HT1080 (cell line): ENCODE results near the gene TMTC2. TPM values are rescaled to one million over a fixed set of nuclear protein-coding genes. Genes with fewer than 3 reads are reported as not detected.

Source experiments
- DNase-seq: peaks from one replicate; pipeline ENCODE4 v3.0.0-alpha.2; 2015; ENCODE audit warnings: low read depth
- total RNA-seq: library from RNA; depleted of rRNA; stranded (reverse); fragments of >200 nt; shearing (Covaris generic); gene quantifications from 2 replicates; pipeline ENCODE4 v1.2.3, GENCODE V29; 2014

TMTC2 gene
- total RNA-seq, 1 experiment from 2014 or later = 1.7 TPM

DNA sequence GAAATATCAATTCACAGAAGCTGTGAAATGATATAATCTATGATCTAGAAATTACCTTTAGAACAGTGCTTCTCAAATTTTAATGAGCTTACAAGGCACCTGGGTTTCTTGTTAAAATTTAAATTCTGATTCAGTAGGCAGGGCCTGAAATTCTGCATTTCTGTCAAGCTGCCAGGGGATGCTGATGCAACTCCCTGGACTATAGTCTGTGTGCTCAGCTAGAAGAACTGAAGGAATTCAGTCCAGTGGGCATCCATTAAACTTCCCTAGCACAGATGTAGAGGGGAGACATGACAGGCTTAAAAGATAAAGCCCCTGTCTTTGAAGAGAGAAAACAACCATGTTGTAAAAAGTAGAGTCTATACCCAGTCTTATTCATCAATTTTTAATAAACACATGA, 441.8 kb downstream of the TMTC2 start:
- no peak for DNase-seq

DNA sequence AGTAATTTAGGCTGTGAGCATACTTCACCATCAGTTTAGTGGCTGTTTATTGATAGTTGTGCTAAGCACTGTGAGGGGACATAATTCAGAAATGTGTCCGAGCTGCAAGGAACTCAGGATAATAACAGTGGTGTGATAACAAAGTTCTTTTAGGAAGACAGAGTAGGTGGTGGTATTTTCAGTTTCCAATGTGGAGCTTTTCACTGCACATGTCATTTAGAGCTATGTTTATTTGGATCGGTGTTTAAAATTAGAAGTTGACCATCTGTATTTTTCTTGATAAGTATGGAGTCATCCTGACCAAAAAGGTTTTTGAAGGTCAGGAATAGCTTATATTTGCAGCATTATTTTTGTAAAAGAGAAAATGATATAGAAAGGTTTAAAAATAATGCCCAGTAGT, 443.5 kb downstream of the TMTC2 start:
- no peak for DNase-seq

DNA sequence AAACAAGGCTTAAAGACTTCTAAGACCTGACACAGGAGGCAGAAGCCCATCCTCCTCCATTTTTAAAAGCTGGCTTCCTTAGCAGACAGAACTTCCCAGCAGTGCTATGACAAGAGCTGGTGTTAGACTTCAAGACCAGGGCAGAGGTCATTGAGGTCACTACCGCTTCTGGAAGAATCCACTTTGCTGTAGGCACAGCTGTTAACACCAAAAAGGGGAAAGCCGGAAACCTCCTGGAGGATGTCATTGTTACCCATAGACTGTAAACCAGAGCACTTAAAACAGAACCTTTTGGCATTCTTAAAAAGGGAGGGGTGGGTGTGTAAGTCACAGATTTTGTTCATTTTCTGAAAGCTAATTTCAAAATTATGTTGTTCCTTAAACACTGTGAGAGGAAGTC, 445.7 kb downstream of the TMTC2 start:
- no peak for DNase-seq

DNA sequence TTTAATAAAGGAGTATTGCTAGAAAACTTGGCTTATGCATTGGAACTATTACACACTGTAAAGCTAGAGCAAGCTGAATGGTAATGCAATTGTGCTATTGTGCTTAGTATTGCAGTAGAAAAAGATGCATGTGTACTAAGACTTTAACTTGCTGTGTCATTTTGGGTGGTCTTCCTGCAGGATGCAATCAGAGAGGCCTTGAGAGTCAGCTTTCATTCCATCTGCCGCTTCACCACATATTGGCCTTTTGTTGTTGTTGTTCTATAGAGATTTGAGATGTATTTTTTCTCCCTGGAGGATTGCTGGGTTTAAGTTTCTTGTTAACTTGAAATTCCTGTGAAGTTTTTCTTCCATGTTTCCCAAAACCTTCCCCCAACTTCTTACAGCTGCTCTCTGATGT, 449.7 kb downstream of the TMTC2 start:
- no peak for DNase-seq

DNA sequence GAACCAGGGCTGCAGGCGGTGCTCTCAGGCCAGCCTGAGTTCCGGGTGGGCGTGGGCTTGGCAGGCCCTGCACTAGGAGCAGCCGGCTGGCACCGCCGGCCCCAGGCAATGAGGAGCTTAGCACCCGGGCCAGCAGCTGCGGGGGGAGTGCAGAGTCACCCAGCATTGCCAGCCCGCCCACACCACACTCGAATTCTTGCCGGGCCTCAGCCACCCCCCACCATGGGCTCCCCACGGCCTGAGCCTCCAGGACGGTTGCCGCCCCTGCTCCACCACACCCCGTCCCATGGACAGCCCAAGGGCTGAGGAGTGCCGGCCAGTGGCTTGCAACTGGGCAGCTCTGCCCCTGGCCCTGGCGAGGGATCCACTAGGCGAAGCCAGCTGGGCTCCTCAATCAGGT, 453.4 kb downstream of the TMTC2 start:
- no peak for DNase-seq

DNA sequence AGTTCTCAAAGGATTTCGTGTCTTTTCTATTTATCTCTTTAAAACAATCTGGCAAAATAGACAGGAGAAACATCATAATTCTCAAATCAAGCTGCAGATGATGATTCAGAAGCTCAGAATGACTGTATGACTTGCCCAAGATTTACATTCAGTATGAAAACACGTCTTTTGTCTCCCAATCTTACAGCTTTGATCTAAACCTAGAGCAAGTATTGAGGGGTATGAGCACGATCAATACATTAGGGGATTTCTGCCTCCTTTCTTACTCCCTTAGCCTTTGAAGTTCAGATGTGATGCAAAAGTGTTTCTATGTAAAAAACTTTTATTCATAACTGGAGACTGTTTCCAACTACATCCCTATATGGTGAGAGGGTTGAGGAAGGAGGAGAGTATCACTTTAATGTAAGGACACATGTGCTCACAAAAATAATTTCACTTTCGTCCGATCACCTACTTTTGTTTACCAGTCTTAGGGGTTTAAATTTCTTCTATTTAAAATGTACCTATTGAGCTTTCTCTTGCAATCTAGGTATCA, 454.8 kb downstream of the TMTC2 start:
- no peak for DNase-seq

DNA sequence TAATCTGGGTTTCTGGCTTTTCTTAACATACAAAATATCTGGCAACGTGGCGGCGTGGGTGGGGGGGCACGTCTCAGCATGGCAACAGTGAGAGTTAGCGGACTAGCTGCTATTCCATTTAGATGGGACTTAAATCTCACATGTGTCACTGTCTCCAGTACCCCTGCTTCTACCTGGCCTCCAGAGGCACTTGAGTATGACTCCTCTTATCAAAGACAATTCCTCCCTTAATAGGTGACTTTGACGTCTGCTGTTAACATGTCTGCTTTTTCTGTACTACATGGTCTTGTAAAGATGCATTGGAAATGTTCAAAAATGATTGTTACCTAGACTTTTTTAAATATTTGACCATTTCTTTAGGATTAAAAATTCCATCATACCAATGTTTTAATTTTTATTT, 456.2 kb downstream of the TMTC2 start:
- DNase-seq = no peak

DNA sequence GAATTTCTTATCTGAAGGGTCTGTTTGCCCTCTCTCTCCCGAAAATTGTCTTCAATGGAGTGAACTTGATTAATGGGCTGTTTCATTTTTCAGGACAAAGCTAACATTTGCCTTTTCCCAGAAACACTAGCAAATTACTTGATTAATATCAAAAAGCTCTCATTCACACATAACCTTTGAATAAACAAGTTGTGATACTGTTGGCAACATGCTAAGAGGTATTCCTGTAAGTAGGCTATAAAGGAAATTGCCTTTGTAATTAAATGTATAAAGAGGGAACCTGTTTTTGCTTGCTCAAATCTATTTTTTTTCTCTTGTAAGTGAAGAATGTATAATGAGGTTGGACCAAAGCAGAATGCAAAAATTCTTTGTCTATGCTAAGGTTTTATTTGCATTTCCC, 457.2 kb downstream of the TMTC2 start:
- DNase-seq = no peak

DNA sequence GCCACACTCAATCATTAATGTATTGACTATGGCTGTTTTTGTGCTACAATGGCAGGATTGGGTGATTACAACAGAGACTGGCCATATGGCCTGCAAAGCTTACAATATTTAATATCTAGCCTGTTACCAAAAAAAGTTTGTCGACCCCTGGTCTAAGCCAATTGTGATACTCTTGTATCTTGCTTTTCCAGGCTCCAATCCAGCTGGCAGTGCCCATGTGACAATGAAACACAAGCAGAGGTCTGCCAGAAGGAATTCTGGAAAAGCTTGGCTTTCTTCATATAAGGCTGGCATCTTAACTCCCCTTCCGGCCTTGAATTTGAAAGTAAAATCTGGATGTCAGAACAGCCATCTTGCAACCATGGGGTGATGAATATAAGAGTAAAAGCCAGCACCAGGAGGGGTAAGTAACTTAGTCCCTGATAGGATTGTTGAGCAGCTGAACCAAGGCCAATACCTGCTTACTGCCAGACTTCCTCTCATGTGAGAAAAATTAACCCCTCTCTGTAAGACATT, 458.7 kb downstream of the TMTC2 start:
- DNase-seq = no peak

DNA sequence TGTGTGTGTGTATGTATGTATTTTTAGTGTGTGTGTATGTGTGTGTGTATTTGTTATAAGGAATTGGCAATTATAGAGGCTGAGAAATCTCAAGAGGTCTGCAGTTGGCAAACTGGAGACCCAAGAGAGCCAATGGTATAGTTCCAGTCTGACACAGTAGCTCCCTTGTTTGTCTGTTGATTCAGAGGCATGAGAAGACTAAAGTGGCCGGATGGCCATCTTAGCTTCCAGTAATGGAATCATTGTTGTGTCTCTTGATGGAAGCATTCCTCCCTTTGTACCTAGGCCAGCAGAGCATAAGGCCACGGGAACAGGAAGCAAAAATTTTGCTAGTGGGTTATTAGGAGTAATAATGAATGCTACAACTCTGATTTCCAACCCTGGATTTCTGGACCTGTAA, 460.6 kb downstream of the TMTC2 start:
- DNase-seq = no peak

DNA sequence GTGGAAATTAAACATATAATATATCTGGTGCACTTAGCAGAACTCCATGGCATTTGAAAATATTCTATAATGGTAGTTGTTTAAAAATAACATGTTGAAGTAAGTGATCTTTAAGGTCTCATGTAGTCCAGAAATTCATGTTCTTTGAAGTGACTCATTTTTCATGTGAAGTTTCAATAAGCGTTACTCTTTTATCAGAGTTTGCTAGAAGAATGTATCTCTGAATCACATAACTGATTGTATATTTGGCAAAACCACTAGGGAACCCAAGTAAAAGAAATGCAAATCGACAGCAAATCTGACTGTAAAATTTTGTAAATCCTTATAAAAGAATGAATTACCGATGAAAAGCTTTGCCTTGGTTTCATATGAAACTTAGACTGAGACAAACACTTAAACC, 463.3 kb downstream of the TMTC2 start:
- no peak for DNase-seq

DNA sequence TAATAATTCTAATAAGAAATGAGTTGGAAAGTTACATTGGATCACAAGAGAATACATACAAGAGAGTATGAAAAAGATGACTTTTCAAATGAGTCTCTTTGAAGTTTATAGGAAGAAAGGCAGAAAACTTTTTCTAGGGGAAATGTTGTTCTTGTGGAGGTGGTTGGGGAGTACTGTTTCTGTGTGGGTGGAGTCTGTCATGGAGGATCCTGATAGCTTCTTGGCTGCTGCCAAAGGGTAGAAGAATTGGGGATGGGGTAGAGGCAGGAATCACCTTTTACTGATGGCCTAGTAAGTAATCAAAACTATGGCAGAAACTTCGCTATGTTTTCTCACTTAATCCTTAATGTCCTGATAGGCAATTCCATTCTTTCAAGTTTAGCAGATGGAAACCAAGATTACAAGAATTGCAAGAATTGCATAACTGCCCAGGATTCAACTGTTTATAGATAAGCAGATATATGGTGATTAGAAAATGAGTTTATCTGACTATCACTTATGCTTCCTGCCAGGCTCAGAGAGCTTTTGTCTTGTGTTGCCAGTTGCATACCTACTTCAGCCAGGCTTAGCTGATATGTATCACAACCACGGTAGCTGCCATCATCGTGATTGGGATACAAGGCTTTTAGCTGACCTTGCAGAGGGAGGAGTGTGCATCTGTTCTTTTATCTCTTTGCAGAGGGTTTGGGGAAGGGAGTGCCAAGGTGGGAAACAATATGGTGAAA, 463.9 kb downstream of the TMTC2 start:
- DNase-seq = no peak

DNA sequence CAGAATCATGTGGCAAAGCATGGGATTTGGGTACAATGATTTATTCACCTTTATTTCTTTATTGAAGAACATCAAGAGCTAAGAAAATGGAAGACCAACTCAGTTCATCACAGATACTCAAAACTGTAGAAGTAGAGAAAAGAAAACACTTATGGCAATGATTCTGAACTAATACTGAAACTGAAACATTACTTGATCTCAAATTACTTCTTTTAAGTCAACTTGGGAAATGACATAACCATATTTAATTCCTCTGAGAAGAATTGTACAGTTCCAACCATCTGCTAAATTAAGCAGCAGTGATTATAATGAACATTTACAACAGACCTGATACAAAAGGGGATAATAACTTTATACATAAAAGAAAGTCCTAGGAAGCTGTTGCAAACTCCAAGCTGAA, 466.5 kb downstream of the TMTC2 start:
- DNase-seq = no peak

DNA sequence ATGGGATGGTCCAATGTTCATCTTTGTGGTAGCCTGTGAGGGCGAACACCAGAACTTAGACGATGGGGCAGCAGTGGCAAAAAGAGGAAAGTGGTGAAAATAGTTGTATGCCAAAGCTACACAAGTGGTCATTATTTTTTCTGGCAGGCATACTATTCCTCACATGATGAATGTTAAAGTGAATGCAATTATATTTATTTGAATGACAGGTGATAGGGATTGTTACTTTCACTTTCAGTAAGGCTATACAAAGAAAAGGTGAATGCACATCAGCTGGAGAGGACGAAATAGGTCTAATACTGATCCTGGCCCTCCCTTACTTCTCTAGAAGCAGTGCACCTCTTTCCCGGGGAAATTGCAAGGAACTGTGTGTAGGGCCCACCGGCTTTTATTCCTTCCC, 470.1 kb downstream of the TMTC2 start:
- no peak for DNase-seq

DNA sequence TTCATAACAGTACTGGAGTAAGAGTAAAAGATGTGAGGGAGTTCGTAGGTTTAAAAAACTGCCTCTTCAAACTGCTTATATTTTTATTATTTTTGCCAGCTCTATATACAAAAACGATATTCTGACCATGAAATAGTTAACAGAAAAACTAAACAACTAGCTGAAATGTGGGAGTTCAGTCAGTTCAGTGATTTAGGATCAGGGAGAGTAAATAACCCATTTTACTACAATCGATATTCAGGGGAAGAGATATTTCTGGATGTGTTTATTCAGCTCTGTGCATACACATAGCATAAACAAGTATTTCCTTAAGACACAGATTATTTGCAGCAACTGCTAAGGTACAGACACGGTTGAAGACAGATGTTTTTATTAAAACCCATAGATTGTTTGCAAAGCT, 470.9 kb downstream of the TMTC2 start:
- DNase-seq = no peak

DNA sequence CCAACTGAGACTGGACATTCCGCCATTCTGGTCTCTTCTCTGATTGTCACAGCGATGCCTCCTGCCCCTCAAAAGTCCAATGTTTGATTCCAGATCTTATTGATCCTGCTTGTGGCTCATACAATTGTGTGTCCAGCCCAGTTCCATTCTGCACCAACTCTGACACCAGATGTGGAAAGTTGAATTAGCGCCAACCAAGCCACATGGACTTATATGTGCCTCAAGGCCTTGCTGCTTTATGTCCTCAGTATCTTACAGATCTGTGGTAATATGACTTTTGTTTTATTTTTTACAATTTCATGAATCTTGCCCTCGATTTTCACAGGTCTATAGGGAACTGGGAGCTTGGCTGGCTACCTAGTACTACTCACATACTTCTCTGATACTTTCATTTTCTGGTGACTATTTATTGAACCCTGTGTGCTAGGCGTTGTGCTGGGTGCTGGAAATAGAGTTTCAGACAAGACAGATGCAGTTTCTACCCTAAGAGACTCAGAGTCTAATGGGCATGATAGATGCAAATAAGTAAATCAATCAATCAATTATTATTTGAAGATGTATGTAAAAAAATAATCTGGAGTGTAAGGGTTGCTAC, 472.0 kb downstream of the TMTC2 start:
- no peak for DNase-seq

DNA sequence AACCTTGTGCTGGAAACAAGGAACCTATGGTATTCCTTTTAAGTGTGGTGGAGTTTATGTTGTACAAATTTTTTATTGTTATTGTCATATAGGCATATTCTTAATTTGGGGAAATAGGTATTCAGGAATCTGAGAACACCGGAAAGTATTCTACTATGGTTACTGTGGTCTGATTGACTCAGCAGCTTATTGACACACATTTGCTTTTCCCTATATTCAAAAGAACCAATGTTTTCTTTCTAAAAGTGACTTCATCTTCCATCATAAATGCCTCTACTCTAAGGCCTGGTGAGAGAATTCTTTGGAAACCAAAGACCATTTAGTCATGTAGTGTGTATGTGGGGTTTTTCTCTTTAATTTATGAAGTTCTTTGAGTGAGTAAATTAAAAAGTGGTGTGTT, 474.8 kb downstream of the TMTC2 start:
- DNase-seq = peak; percentile 81

DNA sequence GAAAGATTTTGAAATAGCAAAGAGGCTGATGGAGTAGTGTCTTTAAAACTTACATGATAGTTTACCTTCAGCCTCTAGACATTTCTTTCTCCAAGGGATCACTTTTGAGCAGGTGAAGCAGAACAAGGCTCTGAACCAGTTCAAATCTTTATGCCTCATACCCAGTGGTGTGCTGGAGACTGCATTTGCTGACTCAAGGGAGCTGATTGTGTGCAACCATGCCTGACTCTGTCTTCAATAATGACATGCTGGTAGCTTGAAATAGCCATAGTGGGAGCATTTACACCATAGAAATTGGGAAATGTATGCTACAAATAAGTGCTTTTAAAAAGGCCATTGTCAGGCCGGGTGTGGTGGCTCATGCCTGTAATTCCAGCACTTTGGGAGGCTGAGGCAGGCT, 482.0 kb downstream of the TMTC2 start:
- DNase-seq = no peak

DNA sequence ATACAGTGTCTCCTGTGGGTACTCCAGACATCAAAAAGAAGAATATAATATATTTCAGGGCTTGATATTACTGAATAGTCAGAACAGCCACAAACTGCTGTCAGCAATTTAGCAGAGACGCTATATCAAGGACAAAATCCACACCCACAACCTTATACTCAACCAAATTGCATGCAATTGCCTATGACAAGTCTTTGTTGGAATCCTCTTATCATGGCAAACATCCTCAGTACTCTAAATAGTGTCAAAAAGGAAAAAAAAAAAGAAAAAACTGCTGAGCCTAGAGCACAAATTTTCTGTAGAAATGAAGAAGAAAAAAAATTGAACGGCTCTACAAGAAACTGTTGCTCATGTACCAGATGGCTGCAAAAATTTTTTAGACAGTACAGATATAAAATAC, 485.7 kb downstream of the TMTC2 start:
- DNase-seq = no peak

DNA sequence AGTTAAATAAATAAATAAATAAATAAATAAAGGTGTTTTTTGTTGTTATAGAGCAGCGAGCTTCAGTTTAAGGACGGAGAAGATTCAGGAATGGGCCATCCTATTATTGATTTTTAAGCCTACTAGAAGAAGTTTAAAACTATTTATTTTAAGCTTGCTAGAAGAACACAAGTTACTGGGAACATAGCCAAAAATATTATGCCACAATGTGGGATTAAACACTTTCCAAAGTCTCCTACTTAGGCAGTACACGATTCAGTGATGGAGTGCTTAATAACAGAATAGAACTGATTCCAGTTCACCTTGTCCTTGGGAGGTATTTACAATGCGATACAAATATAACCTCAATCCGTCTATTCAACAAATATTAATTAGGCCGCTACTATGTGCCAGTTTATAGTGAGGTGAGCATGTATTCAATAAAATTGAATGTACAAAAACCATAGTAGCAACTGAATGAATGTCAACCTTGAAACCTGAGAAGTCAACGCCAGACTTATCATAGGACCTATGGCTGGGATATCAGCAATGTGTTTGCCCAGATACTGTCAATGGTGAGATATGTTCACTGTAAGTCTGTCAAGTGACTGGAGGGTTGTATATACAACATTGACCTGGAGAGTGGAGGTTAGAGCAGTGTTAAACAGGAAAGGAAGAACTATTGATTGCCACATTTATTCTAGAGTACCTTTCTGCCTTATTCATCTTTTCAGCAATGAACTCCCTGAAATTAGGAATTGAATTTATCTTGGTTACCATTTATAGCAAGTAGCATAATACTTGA, 486.4 kb downstream of the TMTC2 start:
- DNase-seq = no peak

DNA sequence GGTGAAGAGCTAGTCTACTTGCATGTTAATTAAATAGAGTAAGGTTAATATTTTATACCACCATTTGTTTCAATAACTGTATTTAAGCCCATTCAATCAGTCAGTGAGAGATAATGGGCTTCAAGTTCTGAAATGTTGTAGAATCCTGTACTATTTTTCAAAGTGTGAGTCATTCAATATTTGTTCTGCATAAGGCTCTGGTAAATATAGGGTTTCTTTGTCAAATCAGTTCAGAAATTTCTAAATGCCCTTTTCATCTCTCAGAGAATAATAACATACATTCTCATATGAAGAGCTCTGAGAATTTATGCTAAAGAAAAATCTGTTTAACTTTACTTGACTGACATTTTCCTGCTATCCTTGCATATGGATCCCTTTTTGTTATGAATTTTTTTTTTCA, 493.3 kb downstream of the TMTC2 start:
- DNase-seq = no peak

DNA sequence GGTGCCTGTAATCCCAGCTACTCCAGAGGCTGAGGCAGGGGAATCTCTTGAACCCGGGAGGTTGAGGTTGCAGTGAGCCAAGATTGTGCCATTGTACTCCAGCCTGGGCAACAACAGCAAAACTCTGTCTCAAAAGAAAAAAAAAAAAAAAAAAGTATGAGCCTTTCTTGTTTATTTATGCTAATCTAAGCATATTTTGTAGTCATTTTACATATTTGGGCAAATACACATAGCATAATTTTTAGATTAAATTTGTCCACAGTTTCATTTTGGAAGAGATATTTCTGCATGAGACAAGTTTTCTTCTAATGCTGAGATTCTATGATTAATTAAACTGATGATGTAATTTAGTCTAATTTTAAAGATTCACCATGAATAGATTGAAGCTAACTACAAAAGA, 494.4 kb downstream of the TMTC2 start:
- no peak for DNase-seq
